Stomach (tissue), 4 donors: ENCODE measurements around the gene PPP2R3C.

Experiments used
- CTCF ChIP-seq, 7 experiments: fragments of 450-650 bp in 4 of 7; fragments of 200-600 bp in 3 of 7; sonication (generic) in 3 of 7; IDR thresholded peaks; one replicate each; pipeline ENCODE4 v1.5.1; 2016 to 2019; ENCODE audit warnings: antibody characterized with exemption in 7 of 7, control low read depth in 2 of 7, mild to moderate bottlenecking in 1 of 7
- EP300 ChIP-seq: sonication (generic); formaldehyde crosslinking; IDR thresholded peaks from one replicate; pipeline ENCODE4 v1.6.1; 2017; ENCODE audit warnings: antibody characterized with exemption

DNA sequence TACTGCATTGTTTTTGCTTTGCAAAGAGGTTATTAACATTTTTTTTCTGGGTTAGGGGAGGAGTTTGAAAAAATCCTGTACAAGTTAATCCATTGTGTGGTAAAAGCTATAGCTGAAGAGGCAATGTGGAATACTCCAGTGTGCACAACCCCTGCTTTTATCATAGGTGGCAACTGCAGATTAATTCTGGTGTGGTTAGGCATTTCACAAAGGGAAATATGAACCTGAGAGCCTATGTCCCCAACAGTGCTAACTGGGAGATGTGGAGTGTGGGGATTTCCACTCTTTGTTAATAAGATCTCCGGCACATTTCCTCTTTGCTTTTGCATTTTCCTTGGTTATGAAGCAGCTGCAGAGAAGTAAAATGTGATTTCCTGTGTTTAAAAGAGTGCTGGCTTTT is 34.2 kb upstream of the PPP2R3C start:
- TF ChIP-seq EP300 (no peak), CTCF (IDR thresholded peaks at IDR 0.05) (no peak)
